Muscle of leg (tissue), 11 donors: ENCODE results near the gene PTPRK. TPM values are rescaled to one million over a fixed set of nuclear protein-coding genes. Genes with fewer than 3 reads are reported as not detected.
A peak's percentile ranks its signal among the peaks of the same experiment; 100 is the strongest.

ENCODE experiments used
- DNase-seq: peaks from one replicate; pipeline ENCODE4 v3.0.0; 2013
- H3K27ac ChIP-seq: one replicate; pipeline ENCODE4 v1.5.1; 2013; ENCODE audit warnings: mild to moderate bottlenecking, low read length, control low read depth
- H3K27me3 ChIP-seq: one replicate; pipeline ENCODE4 v1.6.1; 2013; ENCODE audit warnings: low read length; ENCODE audit not compliant: control insufficient read depth, insufficient read depth
- H3K36me3 ChIP-seq: one replicate; pipeline ENCODE4 v1.6.1; 2013; ENCODE audit warnings: low read length; ENCODE audit not compliant: control insufficient read depth, insufficient read depth
- H3K4me1 ChIP-seq: one replicate; pipeline ENCODE4 v1.6.1; 2013; ENCODE audit warnings: low read length; ENCODE audit not compliant: control insufficient read depth, insufficient read depth
- H3K4me3 ChIP-seq: one replicate; pipeline ENCODE4 v1.5.1; 2013; ENCODE audit warnings: low read length, control low read depth
- H3K9me3 ChIP-seq: replicated peaks from 2 replicates; pipeline ENCODE4 v1.6.1; 2013; ENCODE audit warnings: low read depth, low read length; ENCODE audit not compliant: control insufficient read depth
- WGBS: methylation state at CpG from one replicate; pipeline ENCODE4 v1.1.5; 2013; ENCODE audit warnings: missing lambda C conversion rate; ENCODE audit not compliant: insufficient coverage; 5-methylcytosine and 5-hydroxymethylcytosine counted together
- polyA plus RNA-seq, 8 donors: library from polyadenylated mRNA; unstranded; fragments of 120-200 nt; gene quantifications; one replicate each; pipeline versions ENCODE4 v1.2.1 to v1.2.3, GENCODE V29; 2013; ENCODE audit warnings: inconsistent platforms in 1 of 8, low replicate concordance in 1 of 8; ENCODE audit not compliant: insufficient read length in 8 of 8, insufficient read depth in 1 of 8
- total RNA-seq: library from RNA; stranded (reverse); fragments of 120-200 nt; gene quantifications from one replicate; pipeline ENCODE4 v1.2.4, GENCODE V29; 2013

PTPRK gene
- total and polyA plus RNA-seq, 9 donors, result 14.4 to 21.8 (median 18.2) TPM

- Histone ChIP-seq H3K4me3 (no peak overlapping the region), H3K9me3 (no peaks in the 10 kb centered on the region), H3K4me1 (no peaks in the 10 kb centered on the region), H3K36me3 (peaks cover 5% of the 10 kb centered on the region), H3K27me3 (no peaks in the 10 kb centered on the region), H3K27ac (no peak overlapping the region)
- DNase-seq, result no peak
- WGBS, result 82% methylated on average over 3 of the region's 6 CpGs
Observed at GRCh38 chr6:128032042-128032441, 488.4 kb downstream of the PTPRK start.

GRCh38 chr6:128029826-128030225 lies 490.6 kb downstream of the PTPRK start:
- no peak for DNase-seq
- no peak overlapping the region for H3K27ac ChIP-seq
- no peaks in the 10 kb centered on the region for H3K27me3 ChIP-seq
- WGBS, result 100% methylated on average over 1 of the region's 1 CpG
- peaks cover 5% of the 10 kb centered on the region for H3K36me3 ChIP-seq
- no peaks in the 10 kb centered on the region for H3K9me3 ChIP-seq
- no peaks in the 10 kb centered on the region for H3K4me1 ChIP-seq
- H3K4me3 ChIP-seq, result no peak overlapping the region

- H3K4me3 ChIP-seq, result no peak overlapping the region
- peaks cover 5% of the 10 kb centered on the region for H3K36me3 ChIP-seq
- H3K27ac ChIP-seq, result no peak overlapping the region
- no peaks in the 10 kb centered on the region for H3K4me1 ChIP-seq
- no peaks in the 10 kb centered on the region for H3K9me3 ChIP-seq
- no peak for DNase-seq
- H3K27me3 ChIP-seq, result no peaks in the 10 kb centered on the region
Observed at GRCh38 chr6:128028183-128028582, 492.2 kb downstream of the PTPRK start.

- no peak for DNase-seq
- Histone ChIP-seq H3K4me1 (no peaks in the 10 kb centered on the region), H3K9me3 (no peaks in the 10 kb centered on the region), H3K27me3 (no peaks in the 10 kb centered on the region), H3K27ac (no peak overlapping the region), H3K4me3 (no peak overlapping the region), H3K36me3 (no peaks in the 10 kb centered on the region)
- WGBS, result 57% methylated on average over 1 of the region's 1 CpG
Observed at GRCh38 chr6:128025478-128025877, 494.9 kb downstream of the PTPRK start.

- H3K4me3 ChIP-seq, result no peak overlapping the region
- H3K27ac ChIP-seq, result no peak overlapping the region
- no peaks in the 10 kb centered on the region for H3K9me3 ChIP-seq
- no peaks in the 10 kb centered on the region for H3K36me3 ChIP-seq
- H3K27me3 ChIP-seq, result no peaks in the 10 kb centered on the region
- no peaks in the 10 kb centered on the region for H3K4me1 ChIP-seq
- DNase-seq, result peak; percentile 7
- no CpG with 5 or more reads among the region's 1 CpG for WGBS
Observed at GRCh38 chr6:128024969-128025368, 495.4 kb downstream of the PTPRK start.

GRCh38 chr6:128024046-128024445 lies 496.4 kb downstream of the PTPRK start:
- no peaks in the 10 kb centered on the region for H3K9me3 ChIP-seq
- WGBS, result 57% methylated on average over 1 of the region's 1 CpG

GRCh38 chr6:128018821-128019220 lies 501.6 kb downstream of the PTPRK start:
- no peaks in the 10 kb centered on the region for H3K4me1 ChIP-seq
- H3K27ac ChIP-seq, result no peak overlapping the region
- no CpG with 5 or more reads among the region's 2 CpGs for WGBS
- H3K4me3 ChIP-seq, result no peak overlapping the region
- no peaks in the 10 kb centered on the region for H3K27me3 ChIP-seq
- DNase-seq, result no peak
- no peaks in the 10 kb centered on the region for H3K9me3 ChIP-seq
- no peaks in the 10 kb centered on the region for H3K36me3 ChIP-seq

More at GRCh38 chr6:128024046-128024445, 496.4 kb downstream of the PTPRK start:
- Histone ChIP-seq H3K36me3 (no peaks in the 10 kb centered on the region), H3K27ac (no peak overlapping the region), H3K4me3 (no peak overlapping the region), H3K27me3 (no peaks in the 10 kb centered on the region), H3K4me1 (no peaks in the 10 kb centered on the region)
- peak; percentile 80 for DNase-seq

- Histone ChIP-seq H3K4me1 (no peaks in the 10 kb centered on the region), H3K9me3 (no peaks in the 10 kb centered on the region), H3K27ac (no peak overlapping the region), H3K4me3 (no peak overlapping the region), H3K36me3 (no peaks in the 10 kb centered on the region), H3K27me3 (no peaks in the 10 kb centered on the region)
- no peak for DNase-seq
Observed at GRCh38 chr6:128017288-128017687, 503.1 kb downstream of the PTPRK start.

GRCh38 chr6:128007658-128008057 lies 512.7 kb downstream of the PTPRK start:
- no peaks in the 10 kb centered on the region for H3K9me3 ChIP-seq
- no peaks in the 10 kb centered on the region for H3K36me3 ChIP-seq
- H3K4me1 ChIP-seq, result no peaks in the 10 kb centered on the region
- H3K4me3 ChIP-seq, result no peak overlapping the region
- H3K27me3 ChIP-seq, result no peaks in the 10 kb centered on the region
- peak; percentile 5 for DNase-seq
- no CpG with 5 or more reads among the region's 1 CpG for WGBS
- no peak overlapping the region for H3K27ac ChIP-seq

- Histone ChIP-seq H3K4me3 (no peak overlapping the region), H3K27ac (no peak overlapping the region), H3K9me3 (no peaks in the 10 kb centered on the region), H3K36me3 (no peaks in the 10 kb centered on the region), H3K4me1 (no peaks in the 10 kb centered on the region), H3K27me3 (no peaks in the 10 kb centered on the region)
- no peak for DNase-seq
- WGBS, result 62% methylated on average over 3 of the region's 5 CpGs
Observed at GRCh38 chr6:128005009-128005408, 515.4 kb downstream of the PTPRK start.

GRCh38 chr6:128000363-128000762 lies 520.0 kb downstream of the PTPRK start:
- Histone ChIP-seq H3K36me3 (no peaks in the 10 kb centered on the region), H3K27ac (no peak overlapping the region), H3K4me1 (no peaks in the 10 kb centered on the region), H3K4me3 (no peak overlapping the region), H3K27me3 (no peaks in the 10 kb centered on the region), H3K9me3 (no peaks in the 10 kb centered on the region)
- no CpG with 5 or more reads among the region's 2 CpGs for WGBS
- DNase-seq, result no peak
